NCI-H1092 treated with DMSO at 0.1 percent for 48 hours (cell line): ENCODE data around the gene GNAQ.
"Not testable (repeated sequence)": the region's sequence is repeated elsewhere in the genome, so short reads cannot be mapped to it uniquely, and the experiment has no call there.

ENCODE experiments used
- DNase-seq: peaks from one replicate; lab custom pipeline; 2025; lab: John Stamatoyannopoulos, UW

GNAQ gene

GRCh38 chr9:77690723-77691122 lies 340.9 kb downstream of the GNAQ start:
- DNase-seq = not testable (repeated sequence)

- not testable (repeated sequence) for DNase-seq
Observed at GRCh38 chr9:77690119-77690518, 341.5 kb downstream of the GNAQ start.

DNA sequence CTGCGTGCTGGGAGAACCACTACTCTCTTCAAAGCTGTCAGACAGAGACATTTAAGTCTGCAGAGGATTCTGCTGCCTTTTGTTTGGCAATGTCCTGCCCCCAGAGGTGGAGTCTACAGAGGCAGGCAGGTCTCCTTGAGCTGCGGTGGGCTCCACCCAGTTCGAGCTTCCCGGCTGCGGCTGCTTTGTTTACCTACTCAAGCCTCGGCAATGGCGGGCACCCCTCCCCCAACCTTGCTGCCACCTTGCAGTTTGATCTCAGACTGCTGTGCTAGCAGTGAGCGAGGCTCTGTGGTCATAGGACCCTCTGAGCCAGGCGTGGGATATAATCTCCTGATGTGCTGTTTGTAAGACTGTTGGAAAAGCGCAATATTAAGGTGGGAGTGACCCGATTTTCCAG lies 343.9 kb downstream of the GNAQ start:
- not testable (repeated sequence) for DNase-seq

- DNase-seq = no peak
Observed at GRCh38 chr9:77680581-77680980, 351.0 kb downstream of the GNAQ start.

GRCh38 chr9:77679661-77680368 lies 351.8 kb downstream of the GNAQ start:
- DNase-seq = no peak

- DNase-seq = no peak
Observed at GRCh38 chr9:77679088-77679487, 352.5 kb downstream of the GNAQ start.

DNA sequence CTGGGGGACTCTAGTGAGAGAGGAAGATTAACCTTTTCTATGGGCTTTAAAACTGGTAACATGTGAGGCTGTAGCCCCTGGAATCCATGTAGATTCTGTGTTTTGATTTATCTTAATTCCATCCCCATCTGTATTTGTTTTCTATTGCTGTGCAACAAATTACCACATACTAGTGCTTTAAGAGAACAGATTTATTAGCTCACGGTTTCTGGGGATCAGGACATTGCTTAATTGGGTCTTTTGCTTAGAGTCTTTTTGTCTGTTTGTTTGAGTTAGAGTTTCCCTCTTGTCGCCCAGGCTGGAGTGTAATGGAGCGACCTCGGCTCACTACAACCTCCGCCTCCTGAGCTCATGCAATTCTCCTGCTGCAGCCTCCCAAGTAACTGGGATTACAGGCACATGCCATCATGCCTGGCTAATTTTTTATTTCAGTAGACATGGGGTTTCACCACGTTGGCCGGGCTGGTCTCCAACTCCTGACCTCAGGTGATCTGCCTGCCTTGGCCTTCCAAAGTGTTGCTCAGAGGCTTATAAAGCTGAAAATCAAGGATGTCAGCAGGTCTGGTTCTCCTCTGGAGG lies 353.6 kb downstream of the GNAQ start:
- DNase-seq = no peak

DNA sequence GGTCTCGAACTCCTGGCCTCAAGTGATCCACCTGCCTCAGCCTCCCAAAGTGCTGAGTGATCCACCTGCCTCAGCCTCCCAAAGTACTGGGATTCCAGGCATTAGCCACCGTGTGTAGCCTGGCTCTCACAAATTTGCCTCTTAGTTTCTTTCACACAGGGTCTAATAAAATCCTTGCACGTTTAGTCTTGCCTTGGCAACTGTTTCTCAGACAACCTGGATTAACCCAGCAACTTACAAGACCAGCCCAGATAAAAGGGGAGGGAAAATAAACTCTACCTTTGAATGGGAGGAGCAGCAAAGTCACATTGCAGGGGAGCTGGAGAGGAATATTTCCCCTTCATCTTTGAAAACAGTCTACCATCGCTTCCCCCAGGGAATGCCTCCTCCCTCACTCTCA lies 354.2 kb downstream of the GNAQ start:
- no peak for DNase-seq

DNA sequence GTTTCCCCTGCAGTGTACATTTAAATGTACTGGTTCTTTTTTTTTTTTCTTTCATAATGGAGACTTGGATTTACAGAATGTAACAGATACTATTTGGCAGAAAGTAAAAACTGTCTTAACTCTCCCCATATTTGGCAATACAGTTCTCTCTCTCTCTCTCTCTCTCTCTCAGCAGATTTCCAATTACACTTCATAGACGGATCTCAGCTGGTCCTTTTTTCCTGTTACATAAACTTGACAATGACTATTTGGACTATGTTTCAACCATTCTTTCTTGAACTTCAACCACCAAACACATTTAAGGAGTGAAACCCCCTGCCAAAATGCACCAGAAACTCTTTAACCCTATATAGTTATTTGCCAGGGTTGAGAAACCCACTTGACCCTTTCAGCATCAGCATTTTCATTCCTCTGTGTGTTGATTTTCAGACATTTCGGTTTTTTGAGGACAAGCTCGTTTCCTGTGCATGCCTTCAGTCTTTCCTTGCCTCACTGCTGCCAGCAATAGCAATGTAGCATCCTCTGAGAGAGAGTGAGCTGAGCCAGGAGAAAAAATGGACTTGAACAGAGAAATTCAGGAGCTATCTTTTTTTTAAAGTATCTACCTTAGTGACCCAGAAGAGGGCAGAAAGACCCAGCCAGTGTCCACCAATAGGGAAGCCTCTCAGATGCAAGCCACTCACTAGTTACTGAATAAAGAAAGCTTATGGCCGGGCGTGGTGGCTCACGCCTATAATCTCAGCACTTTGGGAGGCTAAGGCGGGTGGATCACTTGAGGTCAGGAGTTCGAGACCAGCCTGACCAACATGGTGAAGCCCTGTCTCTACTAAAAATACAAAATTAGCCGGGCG lies 357.4 kb downstream of the GNAQ start:
- DNase-seq = no peak

- no peak for DNase-seq
Observed at GRCh38 chr9:77672183-77672582, 359.4 kb downstream of the GNAQ start.

GRCh38 chr9:77667151-77667550 lies 364.5 kb downstream of the GNAQ start:
- DNase-seq = no peak
